Activated gamma-delta T cell treated with Interleukin-2 at 50 U/mL for 16 hours (primary cell): ENCODE measurements around the gene DLX6.

Experiments used
- DNase-seq: peaks from one replicate; pipeline ENCODE4 v3.0.0-alpha.2; 2020

The DLX6 gene

GRCh38 chr7:97005183-97006054 lies at the start of gene DLX6:
Gene DLX6, plus strand, starts transcription at chr7:97005553. Its CDS starts 425 bp downstream, at chr7:97005978.
- DNase-seq, result no peak

- DNase-seq, result no peak
Observed at GRCh38 chr7:96959135-96959534, 46.2 kb upstream of the DLX6 start.

GRCh38 chr7:96962221-96962885 lies 43.0 kb upstream of the DLX6 start:
- DNase-seq, result no peak

- no peak for DNase-seq
Observed at GRCh38 chr7:96968981-96969380, 36.4 kb upstream of the DLX6 start.

GRCh38 chr7:96970739-96971138 lies 34.6 kb upstream of the DLX6 start:
- DNase-seq, result no peak

- DNase-seq, result no peak
Observed at GRCh38 chr7:96973986-96974385, 31.4 kb upstream of the DLX6 start.

GRCh38 chr7:96976106-96976505 lies 29.2 kb upstream of the DLX6 start:
- no peak for DNase-seq

GRCh38 chr7:96977445-96977844 lies 27.9 kb upstream of the DLX6 start:
- DNase-seq, result no peak

GRCh38 chr7:96979551-96980276 lies 25.6 kb upstream of the DLX6 start:
- no peak for DNase-seq

- DNase-seq, result no peak
Observed at GRCh38 chr7:96982586-96982985, 22.8 kb upstream of the DLX6 start.

- no peak for DNase-seq
Observed at GRCh38 chr7:96985992-96986391, 19.4 kb upstream of the DLX6 start.

- DNase-seq, result no peak
Observed at GRCh38 chr7:96986901-96987300, 18.5 kb upstream of the DLX6 start.

GRCh38 chr7:96987719-96988118 lies 17.6 kb upstream of the DLX6 start:
- DNase-seq, result no peak

GRCh38 chr7:96989241-96989858 lies 16.0 kb upstream of the DLX6 start:
- no peak for DNase-seq

GRCh38 chr7:96989859-96990317 lies 15.5 kb upstream of the DLX6 start:
- no peak for DNase-seq

- DNase-seq, result no peak
Observed at GRCh38 chr7:96991546-96992191, 13.7 kb upstream of the DLX6 start.

- no peak for DNase-seq
Observed at GRCh38 chr7:96992192-96993005, 13.0 kb upstream of the DLX6 start.

GRCh38 chr7:96993094-96993865 lies 12.1 kb upstream of the DLX6 start:
- DNase-seq, result no peak

GRCh38 chr7:96993980-96994379 lies 11.4 kb upstream of the DLX6 start:
- DNase-seq, result no peak

- DNase-seq, result no peak
Observed at GRCh38 chr7:96995406-96996110, 9.8 kb upstream of the DLX6 start.
